ENCODE data around the gene PEBP1.

PEBP1 gene

GRCh38 chr12:118188690-118189371, 52.9 kb downstream of the PEBP1 start:
- no peak for DNase-seq (ENCODE audit: low read depth)
- no peak overlapping the region for H3K4me3 ChIP-seq (ENCODE audit: low read depth, low read length)
- TF ChIP-seq, protein P1, sequence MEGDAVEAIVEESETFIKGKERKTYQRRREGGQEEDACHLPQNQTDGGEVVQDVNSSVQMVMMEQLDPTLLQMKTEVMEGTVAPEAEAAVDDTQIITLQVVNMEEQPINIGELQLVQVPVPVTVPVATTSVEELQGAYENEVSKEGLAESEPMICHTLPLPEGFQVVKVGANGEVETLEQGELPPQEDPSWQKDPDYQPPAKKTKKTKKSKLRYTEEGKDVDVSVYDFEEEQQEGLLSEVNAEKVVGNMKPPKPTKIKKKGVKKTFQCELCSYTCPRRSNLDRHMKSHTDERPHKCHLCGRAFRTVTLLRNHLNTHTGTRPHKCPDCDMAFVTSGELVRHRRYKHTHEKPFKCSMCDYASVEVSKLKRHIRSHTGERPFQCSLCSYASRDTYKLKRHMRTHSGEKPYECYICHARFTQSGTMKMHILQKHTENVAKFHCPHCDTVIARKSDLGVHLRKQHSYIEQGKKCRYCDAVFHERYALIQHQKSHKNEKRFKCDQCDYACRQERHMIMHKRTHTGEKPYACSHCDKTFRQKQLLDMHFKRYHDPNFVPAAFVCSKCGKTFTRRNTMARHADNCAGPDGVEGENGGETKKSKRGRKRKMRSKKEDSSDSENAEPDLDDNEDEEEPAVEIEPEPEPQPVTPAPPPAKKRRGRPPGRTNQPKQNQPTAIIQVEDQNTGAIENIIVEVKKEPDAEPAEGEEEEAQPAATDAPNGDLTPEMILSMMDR (IDR thresholded peaks at IDR 0.05; ENCODE audit: insufficient read depth, low read depth, low read length, missing control alignments) = no peak

DNA sequence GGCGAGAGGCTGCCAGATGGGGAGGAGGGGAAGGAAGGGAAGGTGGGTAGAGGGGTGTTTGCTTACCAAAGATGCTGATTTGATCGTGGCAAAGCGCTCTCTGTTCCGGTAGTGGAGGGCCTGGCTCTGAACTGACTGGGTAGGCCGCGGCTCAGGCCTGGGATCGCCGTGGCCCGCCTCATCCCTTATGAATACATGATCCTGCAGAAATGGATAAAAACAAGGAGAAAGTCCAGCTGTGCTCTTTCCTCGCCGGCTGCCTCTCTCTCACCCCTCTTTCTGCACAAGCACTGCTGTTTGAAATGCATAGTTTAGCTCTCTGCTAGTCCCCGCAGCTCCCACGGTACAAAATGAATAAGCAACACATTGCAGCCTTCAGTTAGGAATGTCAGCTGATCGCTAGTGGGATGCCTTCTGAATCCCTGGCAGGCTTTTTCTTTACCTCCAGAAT, 53.8 kb downstream of the PEBP1 start:
- no peak for DNase-seq (ENCODE audit: low read depth)
- TF ChIP-seq, protein P1 (IDR thresholded peaks at IDR 0.05; ENCODE audit: insufficient read depth, low read depth, low read length, missing control alignments) = no peak
- no peak overlapping the region for H3K4me3 ChIP-seq (ENCODE audit: low read depth, low read length)

GRCh38 chr12:118190266-118190665, 54.3 kb downstream of the PEBP1 start:
- no peak overlapping the region for H3K4me3 ChIP-seq (ENCODE audit: low read depth, low read length)
- DNase-seq (ENCODE audit: low read depth) = no peak
- TF ChIP-seq, protein P1 (IDR thresholded peaks at IDR 0.05; ENCODE audit: insufficient read depth, low read depth, low read length, missing control alignments) = no peak

DNA sequence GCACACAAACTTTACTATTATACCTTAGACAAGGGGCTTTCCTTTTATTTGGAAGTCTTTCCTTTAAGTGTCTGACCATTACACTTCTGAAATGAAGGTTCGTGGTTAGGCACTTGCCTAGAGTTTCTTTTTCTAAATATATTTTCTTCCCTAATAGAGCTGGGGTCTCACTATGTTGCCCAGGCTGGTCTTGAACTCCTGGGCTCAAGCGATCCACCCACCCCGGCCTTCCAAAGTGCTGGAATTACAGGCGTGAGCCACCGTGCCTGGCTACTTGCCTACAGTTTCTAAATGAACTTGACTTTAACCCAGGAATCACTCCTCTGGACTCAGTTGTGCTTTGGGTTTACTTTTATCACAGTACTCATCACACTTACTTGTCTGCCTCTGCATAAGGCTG, 57.6 kb downstream of the PEBP1 start:
- TF ChIP-seq, protein P1 (IDR thresholded peaks at IDR 0.05; ENCODE audit: insufficient read depth, low read depth, low read length, missing control alignments) = no peak
- no peak for DNase-seq (ENCODE audit: low read depth)
- H3K4me3 ChIP-seq (ENCODE audit: low read depth, low read length) = no peak overlapping the region

DNA sequence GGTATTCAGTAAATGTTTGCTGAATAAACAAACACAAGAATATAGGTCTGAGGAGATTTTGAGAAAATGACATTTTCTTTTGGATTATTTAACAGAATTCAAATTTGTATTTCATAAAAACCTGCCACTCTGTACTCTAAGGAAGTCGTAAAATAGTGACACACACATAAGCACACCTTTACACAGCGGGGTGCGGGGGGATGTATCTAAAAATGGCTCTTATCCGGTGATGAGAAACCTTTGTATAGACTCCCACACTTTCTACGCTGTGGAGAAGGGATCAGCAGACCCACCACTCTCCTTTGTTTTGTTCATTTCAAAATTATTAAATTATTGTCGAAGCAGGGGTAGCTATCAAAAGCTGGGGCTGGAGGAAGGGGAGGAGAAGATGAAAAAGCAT, 58.0 kb downstream of the PEBP1 start:
- TF ChIP-seq, protein P1 (IDR thresholded peaks at IDR 0.05; ENCODE audit: insufficient read depth, low read depth, low read length, missing control alignments) = no peak
- DNase-seq (ENCODE audit: low read depth) = no peak
- H3K4me3 ChIP-seq (ENCODE audit: low read depth, low read length) = no peak overlapping the region
